Keratinocyte (primary cell): Measurements from ENCODE around the gene CHM. TPM values are rescaled to one million over a fixed set of nuclear protein-coding genes. Genes with fewer than 3 reads are reported as not detected.

Source experiments
- DNase-seq: peaks from one replicate; pipeline ENCODE4 v3.0.0-alpha.2; 2011; ENCODE audit warnings: low read depth, missing footprints, low spot score
- FAIRE-seq: peaks from 2 replicates; lab custom pipeline; 2011; peaks lifted over from hg19 to GRCh38; lab: Jason Lieb, UNC
- H2AFZ ChIP-seq: 2 replicates; pipeline ENCODE4 v1.6.0; 2012; ENCODE audit warnings: low read length, control low read depth, inconsistent platforms; ENCODE audit not compliant: control insufficient read depth
- H3K27ac ChIP-seq: 2 replicates; pipeline ENCODE4 v1.5.1; 2011; ENCODE audit warnings: low read length; ENCODE audit not compliant: control insufficient read depth, insufficient read depth
- H3K27me3 ChIP-seq: 3 replicates; pipeline ENCODE4 v1.6.0; 2011; ENCODE audit warnings: low read length; ENCODE audit not compliant: control insufficient read depth, insufficient read depth; ENCODE audit errors: extremely low read depth
- H3K36me3 ChIP-seq, 2 experiments: 2 replicates in 1 of 2; 3 replicates in 1 of 2; pipeline ENCODE4 v1.5.1; 2011; ENCODE audit warnings: low read length in 2 of 2, mild to moderate bottlenecking in 1 of 2; ENCODE audit not compliant: control insufficient read depth in 2 of 2, insufficient read depth in 2 of 2; ENCODE audit errors: extremely low read depth in 1 of 2
- H3K4me1 ChIP-seq: 3 replicates; pipeline ENCODE4 v1.5.1; 2011; ENCODE audit warnings: low read length; ENCODE audit not compliant: control insufficient read depth, insufficient read depth; ENCODE audit errors: extremely low read depth
- H3K4me2 ChIP-seq: 3 replicates; pipeline ENCODE4 v1.6.0; 2011; ENCODE audit warnings: low read depth, low read length; ENCODE audit not compliant: control insufficient read depth, insufficient read depth; ENCODE audit errors: extremely low read depth
- H3K4me3 ChIP-seq, 3 experiments: fragments of 200-600 bp in 1 of 3; sonication (generic) in 1 of 3; 2 replicates in 2 of 3; 3 replicates in 1 of 3; pipeline ENCODE4 v1.5.1; 2011 to 2016; ENCODE audit warnings: low read length in 3 of 3, mild to moderate bottlenecking in 3 of 3, control low read depth in 2 of 3, inconsistent platforms in 1 of 3, low read depth in 1 of 3, mixed read lengths in 1 of 3, mixed run types in 1 of 3, moderate library complexity in 1 of 3; ENCODE audit not compliant: control insufficient read depth in 2 of 3, insufficient read depth in 2 of 3; ENCODE audit errors: extremely low read depth in 1 of 3
- H3K79me2 ChIP-seq: 2 replicates; pipeline ENCODE4 v1.6.0; 2012; ENCODE audit warnings: low read length; ENCODE audit not compliant: control insufficient read depth, insufficient read depth
- H3K9ac ChIP-seq: 3 replicates; pipeline ENCODE4 v1.6.0; 2011; ENCODE audit warnings: low read length; ENCODE audit not compliant: control insufficient read depth, insufficient read depth; ENCODE audit errors: extremely low read depth
- H3K9me1 ChIP-seq: 3 replicates; pipeline ENCODE4 v1.6.0; 2011; ENCODE audit warnings: low read length; ENCODE audit not compliant: control insufficient read depth, insufficient read depth; ENCODE audit errors: extremely low read depth
- H3K9me3 ChIP-seq: 2 replicates; pipeline ENCODE4 v1.5.1; 2012; ENCODE audit warnings: low read depth, low read length; ENCODE audit not compliant: control insufficient read depth
- H4K20me1 ChIP-seq: 3 replicates; pipeline ENCODE4 v1.6.0; 2011; ENCODE audit warnings: low read length; ENCODE audit not compliant: control insufficient read depth, insufficient read depth; ENCODE audit errors: extremely low read depth
- CTCF ChIP-seq, 3 experiments: IDR thresholded peaks in 1 of 3; conservative IDR thresholded peaks in 1 of 3; optimal IDR thresholded peaks in 1 of 3; 2 replicates in 2 of 3; 3 replicates in 1 of 3; pipeline versions ENCODE3 to v1.5.1; 2011; ENCODE audit warnings: low read length in 3 of 3, mild to moderate bottlenecking in 3 of 3, moderate library complexity in 2 of 3, control low read depth in 1 of 3, inconsistent platforms in 1 of 3; ENCODE audit not compliant: insufficient read depth in 2 of 3; ENCODE audit errors: extremely low read depth in 1 of 3
- EZH2 ChIP-seq: IDR thresholded peaks from one replicate; pipeline ENCODE4 v1.6.1; 2012; ENCODE audit warnings: inconsistent platforms, mild to moderate bottlenecking, low read length, moderate library complexity
- dilution Hi-C: fragments of 300-500 bp; cut with MboI; formaldehyde crosslinking; loops from one replicate; pipeline ENCODE4 v1.7.0; 2020; ENCODE audit warnings: low sequenced_read_pairs; ENCODE audit not compliant: extremely low pct_ligation_motif_present
- polyA plus RNA-seq, 5 experiments: library from polyadenylated mRNA; depleted of rRNA in 3 of 5; stranded (reverse) in 3 of 5; stranded (forward) in 1 of 5; unstranded in 1 of 5; fragments of >200 nt; gene quantifications; 1 replicate in 1 of 5; 2 replicates in 3 of 5; 3 replicates in 1 of 5; pipeline versions ENCODE4 v1.2.1 to v1.2.3, GENCODE V29; 2011 to 2012; ENCODE audit warnings: missing spikeins in 2 of 5, low read depth in 1 of 5, low replicate concordance in 1 of 5

The CHM gene
- polyA plus RNA-seq, 1 donor (not counting 4 experiments of a cell fraction or from before 2014, with no cell fraction given) = 20.4 TPM

GRCh38 chrX:85992811-85993229, 54.5 kb downstream of the CHM start:
- no peaks in the 10 kb centered on the region for H3K27me3 ChIP-seq
- dilution Hi-C loops = no loop called here
- no peak overlapping the region for H3K4me3 ChIP-seq
- DNase-seq (no peak), FAIRE-seq (no peak)
- no peaks in the 10 kb centered on the region for H3K4me1 ChIP-seq
- H3K9me3 ChIP-seq = no peaks in the 10 kb centered on the region
- H3K36me3 ChIP-seq = no peaks in the 10 kb centered on the region
- TF ChIP-seq EZH2 (no peak), CTCF (optimal IDR thresholded peaks at IDR 0.05 in 1 of 3, IDR thresholded peaks at IDR 0.05 in 1 of 3, conservative IDR thresholded peaks at IDR 0.05 in 1 of 3; ENCODE audit: extremely low read depth in 1 of 3, insufficient read depth in 2 of 3, low read length in 3 of 3) (no peak)
- H2AFZ ChIP-seq = no peak overlapping the region
- H3K9me1 ChIP-seq = no peaks in the 10 kb centered on the region
- H4K20me1 ChIP-seq = no peaks in the 10 kb centered on the region
- no peak overlapping the region for H3K9ac ChIP-seq
- no peak overlapping the region for H3K27ac ChIP-seq
- peaks cover 5% of the 10 kb centered on the region for H3K79me2 ChIP-seq
- H3K4me2 ChIP-seq = no peak overlapping the region

- Histone ChIP-seq H3K27ac (no peak overlapping the region), H3K79me2 (peaks cover 16% of the 10 kb centered on the region), H3K9ac (no peak overlapping the region), H3K4me2 (no peak overlapping the region), H3K36me3 (no peaks in the 10 kb centered on the region), H4K20me1 (no peaks in the 10 kb centered on the region), H2AFZ (no peak overlapping the region), H3K9me1 (no peaks in the 10 kb centered on the region), H3K9me3 (no peaks in the 10 kb centered on the region), H3K27me3 (no peaks in the 10 kb centered on the region), H3K4me3 (no peak overlapping the region), H3K4me1 (no peaks in the 10 kb centered on the region)
- dilution Hi-C loops = no loop called here
- no peak for TF ChIP-seq CTCF (optimal IDR thresholded peaks at IDR 0.05 in 1 of 3, IDR thresholded peaks at IDR 0.05 in 1 of 3, conservative IDR thresholded peaks at IDR 0.05 in 1 of 3; ENCODE audit: extremely low read depth in 1 of 3, insufficient read depth in 2 of 3, low read length in 3 of 3)
- no peak for TF ChIP-seq EZH2
- no peak for DNase-seq
- no peak for FAIRE-seq
Observed at GRCh38 chrX:85988353-85988752, 59.0 kb downstream of the CHM start.
